GM21723 (cell line): Measurements from ENCODE around the gene GPBP1.
"Not testable (repeated sequence)": the region's sequence is repeated elsewhere in the genome, so short reads cannot be mapped to it uniquely, and the experiment has no call there.

Source experiments
- ATAC-seq: cut with Tn5 transposase; IDR thresholded peaks from one replicate; pipeline ENCODE4 v1.9.1; 2021; ENCODE audit warnings: mild to moderate bottlenecking, moderate library complexity; ENCODE audit not compliant: unreplicated experiment

Gene GPBP1

GRCh38 chr5:57173319-57174127, at the start of gene GPBP1:
Gene GPBP1, plus strand, starts transcription at chr5:57174059. Its CDS starts 40,072 bp downstream, at chr5:57214131.
- ATAC-seq: peak; percentile 70

GRCh38 chr5:57128325-57128724, 45.5 kb upstream of the GPBP1 start:
- ATAC-seq: no peak

- ATAC-seq: no peak
Measured at GRCh38 chr5:57133574-57133973, 40.3 kb upstream of the GPBP1 start.

GRCh38 chr5:57137401-57137800, 36.5 kb upstream of the GPBP1 start:
- ATAC-seq: no peak

- ATAC-seq: no peak
Measured at GRCh38 chr5:57152316-57152715, 21.5 kb upstream of the GPBP1 start.

- no peak for ATAC-seq
Measured at GRCh38 chr5:57155033-57155432, 18.8 kb upstream of the GPBP1 start.

- ATAC-seq: no peak
Measured at GRCh38 chr5:57157131-57157530, 16.7 kb upstream of the GPBP1 start.

GRCh38 chr5:57157666-57158065, 16.2 kb upstream of the GPBP1 start:
- ATAC-seq: no peak

GRCh38 chr5:57163553-57164006, 10.3 kb upstream of the GPBP1 start:
- no peak for ATAC-seq

GRCh38 chr5:57164124-57164523, 9.7 kb upstream of the GPBP1 start:
- no peak for ATAC-seq

- ATAC-seq: not testable (repeated sequence)
Measured at GRCh38 chr5:57165171-57165570, 8.7 kb upstream of the GPBP1 start.

GRCh38 chr5:57166276-57166675, 7.6 kb upstream of the GPBP1 start:
- no peak for ATAC-seq

- ATAC-seq: no peak
Measured at GRCh38 chr5:57167201-57167600, 6.7 kb upstream of the GPBP1 start.

GRCh38 chr5:57170116-57170515, 3.7 kb upstream of the GPBP1 start:
- ATAC-seq: not testable (repeated sequence)

- ATAC-seq: no peak
Measured at GRCh38 chr5:57171816-57172465, 1.9 kb upstream of the GPBP1 start.

GRCh38 chr5:57172466-57173318, 1.2 kb upstream of the GPBP1 start:
- no peak for ATAC-seq

- peak; percentile 5 for ATAC-seq
Measured at GRCh38 chr5:57174128-57174889, 450 bp downstream of the GPBP1 start.

- no peak for ATAC-seq
Measured at GRCh38 chr5:57174890-57175510, 1.1 kb downstream of the GPBP1 start.

- peak; percentile 17 for ATAC-seq
Measured at GRCh38 chr5:57175551-57176309, 1.9 kb downstream of the GPBP1 start.
